SU-DHL-6 (cell line): Measurements from ENCODE around the gene CRYGN.

Experiments used
- H2AFZ ChIP-seq: fragments of 200-600 bp; sonication (generic); 2 replicates; pipeline ENCODE4 v1.6.1; 2014; ENCODE audit warnings: low read depth, mild to moderate bottlenecking, moderate library complexity, mixed read lengths, antibody characterized with exemption, low read length; ENCODE audit not compliant: severe bottlenecking
- H3F3A ChIP-seq: fragments of 200-600 bp; shearing (Covaris generic); 2 replicates; pipeline ENCODE4 v1.6.0; 2016; ENCODE audit warnings: antibody characterized with exemption, mild to moderate bottlenecking; ENCODE audit not compliant: insufficient read depth
- H3K27ac ChIP-seq: fragments of 200-600 bp; sonication (generic); 2 replicates; pipeline ENCODE4 v1.5.1; 2016; ENCODE audit warnings: low read depth, mild to moderate bottlenecking, low read length, moderate library complexity, mixed read lengths
- H3K27me3 ChIP-seq: fragments of 200-600 bp; sonication (generic), shearing (Covaris generic); 2 replicates; pipeline ENCODE4 v1.6.0; 2014; ENCODE audit warnings: mild to moderate bottlenecking, low read length
- H3K36me3 ChIP-seq: fragments of 200-600 bp; sonication (generic); 2 replicates; pipeline ENCODE4 v1.6.1; 2014; ENCODE audit warnings: mild to moderate bottlenecking, low read length, mixed read lengths
- H3K4me2 ChIP-seq: fragments of 300-600, 200-600 bp; shearing (Covaris generic), sonication (generic); 2 replicates; pipeline ENCODE4 v1.6.0; 2014; ENCODE audit warnings: low read length, low read depth, mild to moderate bottlenecking; ENCODE audit not compliant: poor library complexity, severe bottlenecking
- H3K4me3 ChIP-seq: fragments of 200-600 bp; sonication (generic); 2 replicates; pipeline ENCODE4 v1.5.1; 2014; ENCODE audit warnings: antibody characterized with exemption, low read length, mild to moderate bottlenecking, mixed read lengths; ENCODE audit not compliant: insufficient read depth, poor library complexity, severe bottlenecking
- H3K79me2 ChIP-seq: fragments of 200-600 bp; sonication (generic); 2 replicates; pipeline ENCODE4 v1.6.1; 2014; ENCODE audit warnings: mild to moderate bottlenecking, low read length, moderate library complexity; ENCODE audit not compliant: insufficient read depth
- H3K9ac ChIP-seq: fragments of 200-600 bp; sonication (generic); 2 replicates; pipeline ENCODE4 v1.7.0; 2014; ENCODE audit warnings: mild to moderate bottlenecking, low read length
- H3K9me2 ChIP-seq: fragments of 200-600 bp; sonication (generic); replicated peaks from 2 replicates; pipeline ENCODE4 v1.6.1; 2014; ENCODE audit warnings: low read length; ENCODE audit not compliant: insufficient read depth
- H3K9me3 ChIP-seq: fragments of 200-600 bp; sonication (generic); 2 replicates; pipeline ENCODE4 v1.6.1; 2014; ENCODE audit warnings: low read length, mixed read lengths; ENCODE audit not compliant: insufficient read depth
- H4K20me1 ChIP-seq: fragments of 200-600 bp; sonication (generic); 2 replicates; pipeline ENCODE4 v1.6.1; 2014; ENCODE audit warnings: low read depth, mild to moderate bottlenecking, antibody characterized with exemption, low read length, moderate library complexity, mixed read lengths
- CTCF ChIP-seq: fragments of 200-600 bp; sonication (generic); IDR thresholded peaks from one replicate; pipeline ENCODE4 v1.5.1; 2017; ENCODE audit warnings: antibody characterized with exemption, mild to moderate bottlenecking, low read length, moderate library complexity; ENCODE audit not compliant: insufficient read depth, poor library complexity, severe bottlenecking
- EZH2phosphoT487 ChIP-seq: fragments of 200-600 bp; sonication (generic), shearing (Covaris generic); conservative IDR thresholded peaks from 2 replicates; pipeline ENCODE4 v1.6.1; 2018; ENCODE audit warnings: mild to moderate bottlenecking, antibody characterized with exemption, low read length, moderate library complexity, mixed read lengths

CRYGN gene

DNA sequence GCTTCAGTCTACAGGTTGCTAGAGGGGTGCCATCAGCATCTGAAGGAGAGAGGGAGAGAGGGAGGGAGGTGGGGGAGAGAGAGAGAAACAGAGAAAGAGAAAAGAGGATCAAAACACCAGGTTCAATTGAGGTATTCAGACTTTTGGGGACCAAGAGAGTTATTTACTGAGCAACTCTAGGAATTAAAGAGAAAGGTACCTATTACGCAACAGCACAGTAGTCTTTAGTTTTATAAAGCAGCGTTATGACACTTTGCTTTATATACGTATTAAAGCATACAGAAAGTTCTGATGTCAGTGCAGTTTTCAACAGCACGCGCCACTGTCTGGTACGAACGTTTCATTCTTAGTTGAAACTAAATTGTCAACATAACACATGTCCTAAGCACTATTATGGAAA, 37.9 kb upstream of the CRYGN start:
- peaks cover 20% of the 10 kb centered on the region; the same call in 1 of the 2 replicates for H4K20me1 ChIP-seq
- TF ChIP-seq EZH2phosphoT487 = no peak
- TF ChIP-seq CTCF = no peak
- H3K79me2 ChIP-seq = peaks cover 41% of the 10 kb centered on the region
- no peaks in the 10 kb centered on the region for H3K9me3 ChIP-seq
- no peak overlapping the region for H2AFZ ChIP-seq
- no peaks in the 10 kb centered on the region for H3K9me2 ChIP-seq
- peaks cover 7% of the 10 kb centered on the region; the same call in 1 of the 2 replicates for H3F3A ChIP-seq
- H3K9ac ChIP-seq = no peak overlapping the region
- no peak overlapping the region for H3K27ac ChIP-seq
- H3K4me2 ChIP-seq = no peak overlapping the region
- H3K36me3 ChIP-seq = peaks cover 12% of the 10 kb centered on the region
- no peak overlapping the region for H3K4me3 ChIP-seq
- H3K27me3 ChIP-seq = no peaks in the 10 kb centered on the region

DNA sequence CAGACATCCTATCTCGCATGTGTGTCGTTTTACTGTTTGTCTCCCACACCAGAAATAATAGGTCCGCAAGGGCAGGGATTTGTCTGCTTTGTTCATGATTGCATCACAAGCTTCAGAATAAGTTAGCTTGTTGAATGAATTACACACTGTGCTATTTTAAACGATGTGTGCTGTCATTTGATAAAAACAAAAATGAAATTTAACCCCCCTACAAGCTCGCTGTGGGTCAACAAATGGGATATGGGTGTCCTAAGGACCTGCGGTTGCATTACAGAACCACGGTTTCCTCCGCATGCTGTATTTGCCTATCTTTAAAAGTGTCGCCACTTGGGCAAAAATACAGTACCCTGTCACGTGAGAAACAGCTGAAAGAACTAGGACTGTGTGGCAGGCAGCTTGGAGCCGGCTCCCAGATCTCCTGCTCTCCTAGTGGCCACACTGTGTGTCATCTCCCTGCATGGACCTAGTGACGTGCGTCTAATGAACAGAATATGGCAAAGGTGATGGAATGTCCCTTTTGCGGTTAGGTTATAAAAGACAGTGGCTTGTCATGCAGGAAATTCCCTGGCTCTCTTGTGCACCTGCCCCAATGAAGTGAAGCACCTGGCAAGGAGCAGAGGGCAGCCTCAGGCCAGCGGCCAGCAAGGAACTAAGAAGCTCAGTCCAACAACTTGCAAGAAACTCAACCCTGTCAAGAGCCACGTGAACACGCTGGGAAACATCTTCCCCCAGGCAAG, 32.9 kb upstream of the CRYGN start:
- no peak overlapping the region for H3K27ac ChIP-seq
- no peak overlapping the region for H3K9ac ChIP-seq
- peaks cover 7% of the 10 kb centered on the region; the same call in 1 of the 2 replicates for H3F3A ChIP-seq
- peaks cover 15% of the 10 kb centered on the region; the same call in 1 of the 2 replicates for H3K79me2 ChIP-seq
- no peak overlapping the region for H3K4me3 ChIP-seq
- H3K36me3 ChIP-seq = peaks cover 23% of the 10 kb centered on the region
- H3K4me2 ChIP-seq = peak overlapping the region; percentile 11
- H3K9me3 ChIP-seq = no peaks in the 10 kb centered on the region
- H3K9me2 ChIP-seq = no peaks in the 10 kb centered on the region
- no peak overlapping the region for H2AFZ ChIP-seq
- TF ChIP-seq EZH2phosphoT487 = no peak
- no peaks in the 10 kb centered on the region for H3K27me3 ChIP-seq
- H4K20me1 ChIP-seq = 0 out of 2 replicates have a peak, but pooled peaks cover 11% of the 10 kb centered on the region

DNA sequence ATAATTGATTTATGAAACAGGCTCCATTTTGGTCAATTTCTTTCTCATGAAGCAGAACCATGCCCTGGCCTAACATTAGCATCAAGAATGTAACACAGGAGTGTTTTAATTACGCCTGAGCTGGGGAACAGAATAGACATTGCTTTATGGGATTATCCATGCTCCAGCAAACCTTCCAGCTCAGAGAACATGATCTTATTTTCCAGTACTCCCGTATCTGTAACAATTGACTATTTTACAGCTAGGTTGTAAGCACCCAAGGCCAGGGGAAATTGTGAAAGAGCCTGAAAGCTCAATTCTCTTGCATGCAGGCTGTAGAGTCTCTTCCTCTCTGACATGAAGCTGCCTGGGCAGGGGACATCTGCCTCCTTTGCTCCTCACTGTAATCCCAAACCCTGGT, 30.8 kb upstream of the CRYGN start:
- Histone ChIP-seq H3K9me3 (no peaks in the 10 kb centered on the region), H3F3A (peaks cover 7% of the 10 kb centered on the region; the same call in 1 of the 2 replicates), H2AFZ (no peak overlapping the region), H3K4me3 (no peak overlapping the region), H3K9me2 (no peaks in the 10 kb centered on the region), H3K79me2 (0 out of 2 replicates have a peak, but pooled peaks cover 3% of the 10 kb centered on the region), H3K36me3 (peaks cover 31% of the 10 kb centered on the region), H3K9ac (no peak overlapping the region), H3K4me2 (no peak overlapping the region), H3K27me3 (no peaks in the 10 kb centered on the region), H4K20me1 (0 out of 2 replicates have a peak, but pooled peaks cover 11% of the 10 kb centered on the region), H3K27ac (no peak overlapping the region)
- TF ChIP-seq EZH2phosphoT487 (no peak), CTCF (no peak)

DNA sequence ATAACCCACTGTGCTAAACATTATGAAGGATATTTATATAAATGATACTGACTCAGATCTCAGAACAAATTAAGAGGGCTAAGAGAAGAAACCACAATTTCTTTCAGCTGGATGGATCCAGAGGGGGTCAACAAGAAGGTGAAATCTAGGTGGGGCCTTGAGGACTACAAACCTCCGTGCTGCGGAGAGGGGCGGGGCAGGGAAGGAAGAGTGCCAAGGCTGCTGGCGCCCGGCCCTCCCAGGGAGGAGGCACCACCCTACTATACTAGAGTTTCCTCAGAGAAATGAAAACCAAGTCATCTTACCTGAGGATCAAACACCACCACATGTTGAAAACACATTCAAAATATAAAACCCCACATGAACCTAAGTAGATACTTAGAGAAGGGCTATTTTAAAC, 29.3 kb upstream of the CRYGN start:
- no peak overlapping the region for H3K4me2 ChIP-seq
- peaks cover 7% of the 10 kb centered on the region; the same call in 1 of the 2 replicates for H3F3A ChIP-seq
- no peak overlapping the region for H3K9ac ChIP-seq
- H3K36me3 ChIP-seq = peaks cover 34% of the 10 kb centered on the region
- no peak overlapping the region for H2AFZ ChIP-seq
- H3K27me3 ChIP-seq = no peaks in the 10 kb centered on the region
- H3K4me3 ChIP-seq = no peak overlapping the region
- TF ChIP-seq EZH2phosphoT487 (no peak), CTCF (no peak)
- no peaks in the 10 kb centered on the region for H3K9me2 ChIP-seq
- H3K79me2 ChIP-seq = no peaks in the 10 kb centered on the region
- no peaks in the 10 kb centered on the region for H4K20me1 ChIP-seq
- H3K27ac ChIP-seq = no peak overlapping the region
- no peaks in the 10 kb centered on the region for H3K9me3 ChIP-seq
